SK-MEL-5 (cell line): ENCODE results near the gene ATP8B2. TPM values are rescaled to one million over a fixed set of nuclear protein-coding genes. Genes with fewer than 3 reads are reported as not detected.
"Not testable (repeated sequence)": the region's sequence is repeated elsewhere in the genome, so short reads cannot be mapped to it uniquely, and the experiment has no call there.

Experiments
- DNase-seq: peaks from one replicate; pipeline ENCODE4 v3.0.0-alpha.2; 2016; ENCODE audit warnings: low read depth, low spot score
- in situ Hi-C: cut with HindIII; loops from 2 replicates; pipeline ENCODE4 v1.10.0; 2016; ENCODE audit warnings: low sequenced_read_pairs, high pct_unique_total_duplicates, low pct_unique_long_range_greater_than_20kb
- small RNA-seq, 2 experiments: library from RNA; depleted of rRNA; stranded (forward); fragments of <200 nt; gene quantifications; one replicate each; pipeline ENCODE3, GENCODE V24; 2014
- total RNA-seq: library from RNA; depleted of rRNA; stranded (reverse); fragments of >200 nt; shearing (Covaris generic); gene quantifications from 2 replicates; pipeline ENCODE4 v1.2.3, GENCODE V29; 2014; rRNA removed

Gene ATP8B2
- total RNA-seq, 1 experiment from 2014 or later = 93.6 TPM

DNA sequence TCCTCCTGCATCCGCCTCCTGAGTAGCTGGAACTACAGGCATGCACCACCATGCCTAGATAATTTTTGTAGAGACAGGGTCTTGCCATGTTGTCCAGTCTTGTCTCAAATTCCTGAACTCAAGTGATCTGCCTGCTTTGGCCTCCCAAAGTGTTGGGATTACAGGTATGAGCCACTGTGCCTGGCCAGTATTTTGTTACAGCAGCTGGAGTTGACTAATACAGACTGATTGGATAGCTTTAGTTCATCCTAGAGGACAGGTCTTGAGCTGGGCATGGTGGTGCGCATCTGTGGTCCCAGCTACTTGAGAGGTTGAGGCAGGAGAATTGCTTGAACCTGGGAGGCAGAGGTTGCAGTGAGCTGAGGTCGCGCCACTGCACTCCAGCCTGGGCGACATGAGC lies 35.6 kb downstream of the ATP8B2 start:
- in situ Hi-C loops, DNase-seq: not testable (repeated sequence)

DNA sequence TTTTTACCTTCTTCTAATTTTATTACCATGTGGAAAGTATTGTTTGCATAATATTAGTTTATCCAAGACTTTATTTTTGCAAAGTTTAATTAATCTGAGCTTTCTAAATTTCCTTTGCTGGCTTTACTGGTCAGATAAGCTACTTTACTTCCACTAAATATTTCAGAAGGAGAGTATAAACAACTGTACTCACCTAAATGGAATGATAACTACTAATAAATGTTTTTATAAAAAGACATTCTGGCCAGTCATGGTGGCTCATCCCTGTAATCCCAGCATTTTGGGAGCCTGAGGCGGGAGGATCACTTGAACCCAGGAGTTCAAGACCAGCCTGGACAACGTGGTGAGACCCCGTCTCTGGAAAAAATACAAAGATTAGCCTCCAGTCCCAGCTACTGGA lies 36.0 kb downstream of the ATP8B2 start:
- in situ Hi-C loops = no loop called here
- DNase-seq = no peak

DNA sequence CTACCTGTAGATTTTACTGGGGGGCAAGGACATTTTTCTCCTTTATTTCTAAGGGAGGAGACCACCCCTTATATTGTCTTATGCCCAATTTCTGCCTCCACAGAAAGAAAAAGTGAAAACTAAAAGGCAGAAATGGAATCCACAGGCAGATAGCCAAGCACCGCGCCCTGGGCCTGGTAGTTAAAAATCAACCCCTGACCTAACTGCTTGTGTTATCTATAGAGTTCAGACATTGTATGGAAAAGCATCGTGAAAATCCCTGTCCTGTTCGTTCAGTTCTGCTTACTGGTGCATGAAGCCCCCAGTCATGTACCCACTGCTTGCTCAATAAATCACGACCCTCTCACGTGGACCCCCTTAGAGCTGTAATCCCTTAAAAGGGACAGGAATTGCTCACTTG lies 46.1 kb downstream of the ATP8B2 start:
- DNase-seq = no peak
- in situ Hi-C loops = no loop called here

DNA sequence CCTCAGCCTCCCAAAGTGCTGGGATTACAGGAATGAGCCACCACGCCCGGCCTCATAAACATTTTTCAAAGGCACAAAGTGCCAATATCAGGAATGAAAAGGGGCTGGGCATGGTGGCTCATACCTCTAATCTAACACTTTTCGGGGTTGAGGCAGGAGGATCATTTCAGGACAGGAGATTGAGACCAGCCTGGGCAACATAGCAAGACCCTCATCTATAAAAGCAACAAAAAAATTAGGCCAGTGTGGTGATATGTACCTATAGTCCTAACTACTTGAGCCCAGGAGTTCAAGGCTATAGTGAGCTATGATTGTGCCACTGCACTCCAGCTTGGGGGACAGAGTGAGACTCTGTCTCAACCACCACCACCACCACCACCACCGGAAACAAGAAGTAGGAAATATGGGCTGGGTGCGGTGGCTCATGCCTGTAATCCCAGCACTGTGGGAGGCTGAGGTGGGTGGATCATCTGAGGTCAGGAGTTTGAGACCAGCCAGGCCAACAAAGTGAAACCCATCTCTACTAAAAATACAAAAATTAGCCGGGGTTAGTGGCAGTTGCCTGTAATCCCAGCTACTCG lies 48.5 kb downstream of the ATP8B2 start:
- in situ Hi-C loops, DNase-seq: not testable (repeated sequence)

DNA sequence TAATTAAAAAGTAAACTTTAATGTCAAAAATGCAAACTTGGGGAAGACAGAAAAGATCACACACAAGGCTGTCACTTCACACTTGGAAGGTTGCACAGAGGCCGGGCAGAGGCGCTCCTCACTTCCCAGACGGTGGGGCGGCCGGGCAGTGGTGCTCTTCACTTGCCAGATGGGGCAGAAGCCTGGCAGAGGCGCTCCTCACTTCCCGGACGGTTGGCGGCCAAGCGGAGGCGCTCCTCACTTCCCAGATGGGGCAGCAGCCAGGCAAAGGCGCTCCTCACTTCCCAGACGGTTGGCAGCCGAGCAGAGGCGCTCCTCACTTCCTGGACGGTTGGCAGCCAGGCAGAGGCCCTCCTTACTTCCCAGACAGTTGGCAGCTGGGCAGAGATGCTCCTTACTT lies 54.0 kb downstream of the ATP8B2 start:
- in situ Hi-C loops = no loop called here

DNA sequence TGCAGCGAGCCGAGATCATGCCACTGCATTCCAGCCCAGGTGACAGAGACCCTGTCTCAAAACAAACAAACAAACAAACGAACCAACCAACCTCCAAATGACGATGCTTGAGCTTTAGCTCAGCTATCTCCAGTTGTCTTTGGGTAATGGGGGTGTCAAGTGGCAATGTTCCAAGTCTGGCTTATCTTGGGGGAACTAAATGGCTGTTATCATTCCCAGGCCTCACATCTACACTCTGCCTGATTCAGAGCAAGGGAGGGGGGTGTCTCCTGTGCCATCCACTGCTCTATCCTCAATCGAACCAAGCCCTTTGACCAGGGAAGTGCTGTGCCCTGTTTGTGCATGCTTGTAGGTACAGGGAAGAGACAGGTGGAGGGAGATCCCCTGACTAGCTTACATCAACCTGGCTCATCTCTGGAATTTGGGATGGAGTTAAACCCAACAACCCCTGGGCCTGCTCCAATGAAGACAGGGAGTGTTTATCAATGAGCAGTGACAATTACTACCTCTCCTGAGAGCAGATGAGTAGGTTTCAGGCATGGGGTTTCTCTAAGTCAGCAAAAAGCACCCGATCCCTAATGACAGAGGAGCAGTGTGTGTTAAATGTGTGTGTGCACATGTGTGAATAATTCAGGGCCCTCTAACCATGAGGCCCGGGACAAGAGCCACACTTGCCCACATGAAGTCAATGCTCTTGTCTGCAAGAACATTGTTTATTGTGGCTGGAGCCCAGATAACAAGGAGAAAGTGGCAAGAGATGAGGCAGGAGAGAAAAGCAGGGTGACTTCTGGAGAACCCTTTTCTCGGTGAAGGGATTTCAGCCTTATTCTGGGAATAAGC lies 59.5 kb downstream of the ATP8B2 start:
- in situ Hi-C loops = no loop called here
- no peak for DNase-seq

More for the DNA sequence above, 54.0 kb downstream of the ATP8B2 start:
- no peak for DNase-seq

DNA sequence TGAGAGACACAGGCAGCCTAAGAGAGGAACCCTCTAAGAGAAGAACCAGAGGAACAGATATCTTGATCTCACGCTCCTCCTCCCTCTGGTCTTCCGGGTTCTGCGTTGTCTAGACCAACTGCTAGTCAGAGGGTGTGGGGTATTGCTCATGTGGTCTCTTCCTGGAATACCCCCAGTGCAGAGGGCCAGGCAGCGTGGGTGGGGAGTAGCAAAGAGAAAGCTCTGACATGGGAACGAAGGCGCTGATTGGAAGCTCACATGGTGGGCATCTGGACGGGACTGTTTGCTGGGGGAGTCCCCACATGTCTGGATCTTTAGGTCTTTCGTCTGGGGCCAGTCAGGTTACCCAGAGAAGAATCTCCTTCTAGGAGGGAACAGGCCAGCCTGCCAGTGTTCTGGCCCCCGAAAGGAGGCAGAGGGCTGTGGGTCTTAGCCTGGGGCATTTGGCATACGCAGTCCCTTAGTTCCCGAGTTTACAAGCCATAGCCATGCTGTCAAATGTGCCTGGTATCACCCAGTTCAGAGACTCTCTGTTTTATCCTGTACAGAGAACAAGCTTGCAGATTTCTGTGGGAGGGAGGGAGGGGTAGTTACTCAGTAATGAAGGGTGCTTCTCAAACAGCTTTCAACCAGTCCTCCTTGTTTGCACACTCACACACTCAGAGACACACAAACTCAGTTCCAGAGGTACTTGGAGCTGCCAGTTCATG lies 61.5 kb downstream of the ATP8B2 start:
- in situ Hi-C loops = no loop called here
- DNase-seq = no peak

DNA sequence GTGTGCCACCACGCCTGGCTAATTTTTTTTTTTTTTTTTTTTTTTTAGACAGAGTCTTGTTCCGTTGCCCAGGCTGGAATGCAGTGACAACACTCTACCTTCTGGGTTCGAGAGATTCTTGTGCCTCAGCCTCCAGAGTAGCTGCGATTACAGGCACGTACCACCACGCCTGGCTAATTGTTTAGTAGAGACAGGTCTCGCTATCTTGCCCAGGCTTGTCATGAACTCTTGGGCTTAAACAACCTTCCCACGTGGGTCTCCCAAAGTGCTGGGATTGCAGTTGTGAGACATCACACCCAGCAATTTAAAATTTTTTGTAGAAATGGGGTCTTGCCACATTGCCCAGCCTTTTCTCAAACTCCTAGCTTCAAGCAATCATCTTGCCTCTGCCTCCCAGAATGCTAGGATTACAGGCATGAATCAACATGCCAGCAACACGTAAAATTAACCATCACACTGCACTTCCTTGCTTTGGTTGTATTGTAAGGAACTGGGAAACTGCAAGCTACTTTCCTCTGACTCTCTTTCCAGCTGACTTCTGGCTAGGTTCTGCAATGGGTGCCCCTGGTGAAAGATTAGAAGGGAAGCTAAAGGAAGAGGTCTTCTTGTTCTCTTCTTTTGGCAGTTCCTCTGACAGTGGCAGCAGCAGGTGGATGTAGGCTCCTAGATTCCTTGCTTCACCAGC lies 65.9 kb downstream of the ATP8B2 start:
- in situ Hi-C loops = no loop called here
- DNase-seq = no peak

DNA sequence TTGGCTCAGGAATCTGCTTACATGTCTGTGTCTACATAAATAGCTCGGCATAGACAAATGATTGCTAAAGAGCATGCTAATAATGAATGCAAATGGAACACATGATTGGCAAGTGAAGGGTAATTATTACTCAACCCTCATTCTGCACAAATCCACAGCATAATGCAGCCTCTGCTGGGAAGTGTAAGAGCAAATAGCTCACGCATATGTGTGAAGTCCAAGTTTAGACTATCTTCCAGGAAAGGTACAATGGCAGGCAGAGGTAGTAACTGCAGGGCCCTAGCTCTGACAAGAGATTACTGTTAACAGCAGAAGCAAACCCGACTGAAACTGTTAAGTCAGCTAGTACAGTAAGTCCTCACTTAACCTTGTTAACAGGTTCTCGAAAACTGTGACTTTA lies 72.8 kb downstream of the ATP8B2 start:
- in situ Hi-C loops = no loop called here
- DNase-seq = no peak

DNA sequence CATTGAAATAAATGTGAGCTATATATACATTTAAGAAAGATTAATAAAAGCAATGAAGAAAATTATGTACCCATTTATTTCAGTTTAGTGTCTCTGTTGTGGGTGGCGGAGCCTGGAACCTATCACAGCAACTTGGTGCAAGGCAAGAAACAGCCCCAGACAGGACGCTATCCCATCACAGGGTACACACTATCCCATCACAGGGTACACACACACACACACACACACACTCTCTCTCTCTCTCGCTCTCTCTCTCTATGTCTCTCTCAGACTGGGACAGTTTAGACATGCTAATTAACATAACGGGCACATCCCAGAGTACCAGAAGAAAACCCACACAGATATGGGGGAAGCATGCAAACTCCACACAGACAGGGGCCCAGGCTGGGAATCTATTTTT lies 73.4 kb downstream of the ATP8B2 start:
- in situ Hi-C loops = no loop called here
- DNase-seq = no peak

DNA sequence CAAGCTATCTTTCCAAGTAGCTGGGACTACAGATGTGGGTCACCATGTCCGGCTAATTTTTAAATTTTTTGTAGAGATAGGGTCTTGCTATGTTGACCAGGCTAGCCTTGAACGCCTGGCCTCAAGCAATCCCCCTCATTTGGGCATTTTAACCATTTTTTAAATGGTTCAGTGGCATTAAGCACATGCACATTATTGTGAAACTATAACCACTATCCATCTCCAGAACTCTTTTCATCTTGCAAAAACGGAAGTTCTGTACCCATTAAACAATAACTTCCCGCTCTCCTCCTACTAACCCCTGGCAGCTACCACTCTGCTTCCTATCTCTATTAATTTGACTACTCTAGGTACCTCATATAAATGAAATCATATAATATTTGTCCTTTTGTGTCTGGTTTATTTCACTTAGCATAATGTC lies 75.1 kb downstream of the ATP8B2 start:
- in situ Hi-C loops = no loop called here
- no peak for DNase-seq

Small RNA genes within 50 kb of the gene (small RNA-seq; reads per million reads assigned to genes)
- gene RF00273 = 0 reads per million in 2 experiments
- gene RNU6-121P = 0 reads per million in 2 experiments
- 0 reads per million in 2 experiments for gene RNU6-239P
- gene RNU7-57P = 0 reads per million in 2 experiments

Other genes starting within 250 kb of the ATP8B2 start
- not detected in 2 replicates for gene NUP210L, start 170.5 kb upstream of the ATP8B2 start, total RNA-seq
- 706 and 766 TPM in 2 replicates for gene TPM3, start 133.4 kb upstream of the ATP8B2 start, total RNA-seq
- gene CFAP141, start 119.2 kb upstream of the ATP8B2 start, total RNA-seq = not detected in 2 replicates
- 161 and 180 TPM in 2 replicates for gene UBAP2L, start 104.6 kb upstream of the ATP8B2 start, total RNA-seq
- 320 and 364 TPM in 2 replicates for gene HAX1, start 52.9 kb upstream of the ATP8B2 start, total RNA-seq
- gene AQP10, start 4.4 kb upstream of the ATP8B2 start, total RNA-seq = not detected in 2 replicates
- gene IL6R, start 79.8 kb downstream of the ATP8B2 start, total RNA-seq = 423 and 449 TPM in 2 replicates
- not detected in 2 replicates for gene TDRD10, start 176.7 kb downstream of the ATP8B2 start, total RNA-seq
- 0.03 and 0.11 TPM in 2 replicates for gene SHE, start 176.9 kb downstream of the ATP8B2 start, total RNA-seq
- gene UBE2Q1, start 233.1 kb downstream of the ATP8B2 start, total RNA-seq = 131 and 147 TPM in 2 replicates
- gene CHRNB2, start 242.3 kb downstream of the ATP8B2 start, total RNA-seq = 0.82 and 1.5 TPM in 2 replicates